Upper lobe of left lung (tissue), 6 donors: ENCODE measurements around the gene VEPH1. TPM values are rescaled to one million over a fixed set of nuclear protein-coding genes. Genes with fewer than 3 reads are reported as not detected.

ENCODE experiments used
- ATAC-seq, 2 donors: fragments of 200-7000 bp; cut with Tn5 transposase; one replicate each; pipeline ENCODE4 v1.9.1; 2022; ENCODE audit warnings: mild to moderate bottlenecking in 2 of 2, moderate library complexity in 2 of 2; ENCODE audit not compliant: low FRiP score in 2 of 2
- DNase-seq, 2 donors: peaks; one replicate each; pipeline ENCODE4 v3.0.0-alpha.2; 2019 to 2020
- H3K27ac ChIP-seq, 4 donors: fragments of 200-600 bp; sonication (generic); one replicate each; pipeline ENCODE4 v1.5.1; 2016 to 2019
- H3K27me3 ChIP-seq, 4 donors: fragments of 200-600 bp; sonication (generic); one replicate each; pipeline ENCODE4 v1.5.1; 2017 to 2019
- H3K36me3 ChIP-seq, 4 donors: fragments of 200-600 bp; sonication (generic); one replicate each; pipeline ENCODE4 v1.5.1; 2016 to 2019
- H3K4me1 ChIP-seq, 4 donors: fragments of 200-600 bp; sonication (generic); one replicate each; pipeline ENCODE4 v1.5.1; 2018 to 2019
- H3K4me3 ChIP-seq, 4 donors: fragments of 200-600 bp; sonication (generic); one replicate each; pipeline ENCODE4 v1.5.1; 2017 to 2019; ENCODE audit warnings: mild to moderate bottlenecking in 2 of 4, moderate library complexity in 1 of 4
- H3K9me3 ChIP-seq, 4 donors: fragments of 200-600 bp; sonication (generic); one replicate each; pipeline ENCODE4 v1.5.1; 2018 to 2019
- EP300 ChIP-seq, 4 donors: sonication (generic); formaldehyde crosslinking; IDR thresholded peaks; one replicate each; pipeline ENCODE4 v1.5.1; 2017; ENCODE audit warnings: antibody characterized with exemption in 4 of 4, control low read depth in 2 of 4
- POLR2A ChIP-seq, 4 donors: fragments of 450-650 bp; IDR thresholded peaks; one replicate each; pipeline ENCODE4 v1.5.1; 2016 to 2017; ENCODE audit warnings: antibody characterized with exemption in 4 of 4, mild to moderate bottlenecking in 2 of 4
- POLR2AphosphoS5 ChIP-seq, 2 donors: sonication (generic); formaldehyde crosslinking; IDR thresholded peaks; one replicate each; pipeline ENCODE4 v1.5.1; 2017; ENCODE audit warnings: antibody characterized with exemption in 2 of 2
- WGBS, 2 donors: methylation state at CpG; one replicate each; pipeline ENCODE4 v1.1.5; 2017 to 2018; 5-methylcytosine and 5-hydroxymethylcytosine counted together
- total RNA-seq, 6 donors: library from RNA; depleted of rRNA in 4 of 6; stranded (reverse); fragments of >200 nt in 4 of 6; gene quantifications; one replicate each; pipeline versions ENCODE4 v1.1.0 to v1.2.1, GENCODE V29; 2016 to 2021
- TF ChIP-seq, protein P1 (sequence below), 6 experiments: fragments of 450-650 bp in 4 of 6; fragments of 200-600 bp in 2 of 6; sonication (generic) in 2 of 6; IDR thresholded peaks; one replicate each; pipeline ENCODE4 v1.5.1; 2016 to 2019; ENCODE audit warnings: antibody characterized with exemption in 6 of 6
- donor health status: DM: no; HTN: no; CAD: no; lungs with moderate emphysema.
- donor health status: DM: no; HTN: yes; CAD: no; lungs with severe emphysema.

Gene VEPH1
- total RNA-seq, 6 donors from 2014 or later = 78.6 to 229 (median 178) TPM

DNA sequence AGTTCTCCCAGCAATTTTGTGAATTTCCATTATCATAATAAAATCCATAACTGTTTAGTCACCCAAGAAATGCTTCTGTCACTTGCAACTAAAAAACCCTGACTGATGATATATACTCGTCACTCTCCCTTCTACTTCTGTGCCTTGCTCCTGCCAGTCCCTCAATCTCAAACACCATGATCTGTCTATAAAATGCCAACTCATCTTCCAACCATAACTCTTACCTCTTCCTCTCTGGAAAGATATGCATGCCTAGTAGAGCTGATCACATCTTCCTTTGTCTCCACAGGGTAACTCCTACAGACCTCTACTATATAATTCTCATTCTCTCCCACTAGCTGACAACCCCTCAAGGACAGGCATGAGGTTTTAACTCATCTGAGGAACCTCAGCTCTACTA, 5.2 kb upstream of the VEPH1 start:
- Histone ChIP-seq H3K27ac (no peak overlapping the region), H3K36me3 (no peaks in the 10 kb centered on the region), H3K9me3 (no peaks in the 10 kb centered on the region), H3K4me1 (no peaks in the 10 kb centered on the region), H3K27me3 (no peaks in the 10 kb centered on the region), H3K4me3 (no peak overlapping the region)
- 62 to 81% methylated on average over 1 of the region's 1 CpG for whole genome bisulfite sequencing, 2 donors
- ATAC-seq = no peak
- DNase-seq = no peak
- TF ChIP-seq EP300 (IDR thresholded peaks at IDR 0.05) (no peak), POLR2A (IDR thresholded peaks at IDR 0.05) (no peak), POLR2AphosphoS5 (IDR thresholded peaks at IDR 0.05) (no peak)
- TF ChIP-seq, protein P1, sequence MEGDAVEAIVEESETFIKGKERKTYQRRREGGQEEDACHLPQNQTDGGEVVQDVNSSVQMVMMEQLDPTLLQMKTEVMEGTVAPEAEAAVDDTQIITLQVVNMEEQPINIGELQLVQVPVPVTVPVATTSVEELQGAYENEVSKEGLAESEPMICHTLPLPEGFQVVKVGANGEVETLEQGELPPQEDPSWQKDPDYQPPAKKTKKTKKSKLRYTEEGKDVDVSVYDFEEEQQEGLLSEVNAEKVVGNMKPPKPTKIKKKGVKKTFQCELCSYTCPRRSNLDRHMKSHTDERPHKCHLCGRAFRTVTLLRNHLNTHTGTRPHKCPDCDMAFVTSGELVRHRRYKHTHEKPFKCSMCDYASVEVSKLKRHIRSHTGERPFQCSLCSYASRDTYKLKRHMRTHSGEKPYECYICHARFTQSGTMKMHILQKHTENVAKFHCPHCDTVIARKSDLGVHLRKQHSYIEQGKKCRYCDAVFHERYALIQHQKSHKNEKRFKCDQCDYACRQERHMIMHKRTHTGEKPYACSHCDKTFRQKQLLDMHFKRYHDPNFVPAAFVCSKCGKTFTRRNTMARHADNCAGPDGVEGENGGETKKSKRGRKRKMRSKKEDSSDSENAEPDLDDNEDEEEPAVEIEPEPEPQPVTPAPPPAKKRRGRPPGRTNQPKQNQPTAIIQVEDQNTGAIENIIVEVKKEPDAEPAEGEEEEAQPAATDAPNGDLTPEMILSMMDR (IDR thresholded peaks at IDR 0.05) = no peak

DNA sequence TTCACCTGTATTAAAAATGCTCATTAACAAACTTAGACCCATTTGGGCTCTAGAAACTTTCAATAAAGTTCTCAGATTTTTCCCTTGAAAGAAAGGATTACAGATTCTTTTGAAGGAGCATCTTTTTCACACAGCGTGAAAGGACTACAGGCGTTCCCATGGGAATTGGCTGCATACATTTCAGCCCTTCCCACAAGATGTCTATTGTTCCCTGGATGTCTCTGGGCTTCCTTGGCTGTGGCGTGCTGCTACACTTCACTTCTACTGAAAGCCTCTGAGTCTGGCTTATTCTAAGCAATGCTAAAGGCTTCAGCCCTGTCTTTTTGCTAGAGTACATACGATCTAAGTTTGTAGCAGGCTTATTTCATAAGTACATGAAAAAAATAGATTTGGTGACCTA, 1.4 kb downstream of the VEPH1 start:
- Histone ChIP-seq H3K27ac (peak overlapping the region in 3 of 4 donors; percentile 30 to 69 (median 32)), H3K9me3 (no peaks in the 10 kb centered on the region), H3K4me3 (peak overlapping the region in 3 of 4 donors; percentile 28 to 43 (median 42)), H3K27me3 (no peaks in the 10 kb centered on the region), H3K36me3 (no peaks in the 10 kb centered on the region), H3K4me1 (peaks cover 0 to 29% (median 10%) of the 10 kb centered on the region in 4 donors)
- ATAC-seq = no peak
- TF ChIP-seq, protein P1 (IDR thresholded peaks at IDR 0.05) = no peak
- TF ChIP-seq POLR2AphosphoS5 (IDR thresholded peaks at IDR 0.05) = no peak
- no peak for TF ChIP-seq EP300 (IDR thresholded peaks at IDR 0.05)
- no peak for TF ChIP-seq POLR2A (IDR thresholded peaks at IDR 0.05)
- WGBS, 2 donors = 34 to 62% methylated on average over 4 of the region's 4 CpGs
- DNase-seq = no peak

- Histone ChIP-seq H3K27me3 (no peaks in the 10 kb centered on the region), H3K4me3 (peak overlapping the region in 2 of 4 donors; percentile 40 to 42), H3K36me3 (no peaks in the 10 kb centered on the region), H3K27ac (peak overlapping the region; percentile 36 to 73 (median 47)), H3K9me3 (no peaks in the 10 kb centered on the region), H3K4me1 (peaks cover 0 to 29% (median 10%) of the 10 kb centered on the region in 4 donors)
- TF ChIP-seq EP300 (IDR thresholded peaks at IDR 0.05) (no peak), POLR2AphosphoS5 (IDR thresholded peaks at IDR 0.05) (no peak), POLR2A (IDR thresholded peaks at IDR 0.05) (no peak)
- TF ChIP-seq, protein P1 (IDR thresholded peaks at IDR 0.05) = no peak
- 21 to 29% methylated on average over 4 of the region's 4 CpGs for WGBS, 2 donors
- ATAC-seq (no peak), DNase-seq (no peak)
Measured at GRCh38 chr3:157500232-157500631, 3.0 kb downstream of the VEPH1 start.

DNA sequence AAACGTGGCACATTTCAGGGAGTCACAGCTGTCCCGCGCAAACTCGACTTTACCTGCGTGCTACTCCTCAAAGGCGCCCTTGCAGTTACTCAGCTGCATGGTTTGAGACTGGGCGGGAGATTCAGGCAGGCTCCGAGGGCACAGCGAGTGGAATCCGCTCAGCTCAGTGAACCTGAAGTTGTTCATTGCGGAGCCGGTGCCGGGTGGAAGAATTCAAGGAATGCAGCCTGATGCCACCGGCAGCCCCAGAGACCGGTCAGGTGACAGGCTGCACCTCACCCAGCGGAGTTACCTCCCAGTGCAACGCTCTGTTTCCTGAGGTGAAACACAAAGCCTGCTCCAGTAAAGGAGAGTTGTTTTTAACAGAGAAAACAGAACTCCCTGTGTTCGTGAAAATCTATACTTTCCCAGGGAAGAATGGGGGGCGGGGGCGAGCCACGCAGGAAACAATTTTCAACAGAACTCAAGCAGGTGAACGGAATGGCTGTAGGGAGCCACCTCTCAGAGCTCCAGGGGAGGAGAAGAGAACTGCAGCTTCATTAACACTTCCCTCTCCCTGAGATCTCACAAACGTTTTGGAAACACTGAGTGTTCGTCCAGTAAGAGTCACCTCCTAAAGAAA, 3.8 kb downstream of the VEPH1 start:
- WGBS, 2 donors = 4 to 6% methylated on average over 22 to 24 of the region's 24 CpGs
- peak; percentile 71 to 91 for ATAC-seq
- no peaks in the 10 kb centered on the region for H3K27me3 ChIP-seq
- H3K4me1 ChIP-seq = peaks cover 0 to 29% (median 10%) of the 10 kb centered on the region in 4 donors
- peak overlapping the region in 3 of 4 donors; percentile 18 to 42 (median 40) for H3K4me3 ChIP-seq
- H3K36me3 ChIP-seq = no peaks in the 10 kb centered on the region
- no peaks in the 10 kb centered on the region for H3K9me3 ChIP-seq
- TF ChIP-seq POLR2AphosphoS5 (IDR thresholded peaks at IDR 0.05) = no peak
- TF ChIP-seq, protein P1 (IDR thresholded peaks at IDR 0.05) = peak in 4 of 6 experiments; percentile 12 to 57 (median 19)
- peak in 2 of 4 donors; percentile 29 to 69 for TF ChIP-seq POLR2A (IDR thresholded peaks at IDR 0.05)
- TF ChIP-seq EP300 (IDR thresholded peaks at IDR 0.05) = no peak
- DNase-seq = peak; percentile 39 to 84
- H3K27ac ChIP-seq = peak overlapping the region; percentile 42 to 73 (median 47)

- H3K36me3 ChIP-seq = no peaks in the 10 kb centered on the region
- peaks cover 0 to 36% (median 15%) of the 10 kb centered on the region in 4 donors for H3K4me1 ChIP-seq
- no peak overlapping the region for H3K27ac ChIP-seq
- TF ChIP-seq POLR2A (IDR thresholded peaks at IDR 0.05) (no peak), POLR2AphosphoS5 (IDR thresholded peaks at IDR 0.05) (no peak), EP300 (IDR thresholded peaks at IDR 0.05) (no peak)
- TF ChIP-seq, protein P1 (IDR thresholded peaks at IDR 0.05) = no peak
- ATAC-seq (no peak), DNase-seq (no peak)
- H3K27me3 ChIP-seq = no peaks in the 10 kb centered on the region
- H3K9me3 ChIP-seq = no peaks in the 10 kb centered on the region
- peak overlapping the region in 1 of 4 donors; percentile 42 for H3K4me3 ChIP-seq
Measured at GRCh38 chr3:157498371-157498770, 4.8 kb downstream of the VEPH1 start.
